ENCODE data around the gene EYA4.

GRCh38 chr6:133503336-133503729 is 262.2 kb downstream of the EYA4 start:
- TF ChIP-seq CTCF (conservative IDR thresholded peaks at IDR 0.05; ENCODE audit: low read length) (no peak), EZH2phosphoT487 (IDR thresholded peaks at IDR 0.05; ENCODE audit: borderline replicate concordance) (no peak)
